Psoas muscle (tissue), 8 donors: Measurements from ENCODE around the gene BCL11A. TPM values are rescaled to one million over a fixed set of nuclear protein-coding genes. Genes with fewer than 3 reads are reported as not detected.

ENCODE experiments used
- ATAC-seq, 4 donors: fragments of 200-7000 bp; cut with Tn5 transposase; one replicate each; pipeline ENCODE4 v1.9.1; 2020; ENCODE audit warnings: moderate library complexity in 3 of 4, mild to moderate bottlenecking in 2 of 4
- DNase-seq, 2 donors: peaks; one replicate each; pipeline ENCODE4 v3.0.0-alpha.2; 2020
- H3K27ac ChIP-seq: fragments of 200-600 bp; one replicate; pipeline ENCODE4 v1.8.0; 2022
- H3K27me3 ChIP-seq, 3 donors: fragments of 200-600 bp in 1 of 3; one replicate each; pipeline versions ENCODE4 v1.6.1 to v1.8.0; 2013 to 2022; ENCODE audit warnings: low read length in 2 of 3, mild to moderate bottlenecking in 2 of 3, moderate library complexity in 1 of 3; ENCODE audit not compliant: insufficient read depth in 3 of 3
- H3K36me3 ChIP-seq, 2 donors: fragments of 200-600 bp in 1 of 2; one replicate each; pipeline versions ENCODE4 v1.6.1 to v1.8.0; 2013 to 2022; ENCODE audit warnings: low read depth in 1 of 2, mild to moderate bottlenecking in 1 of 2, moderate library complexity in 1 of 2; ENCODE audit not compliant: insufficient read depth in 1 of 2
- H3K4me1 ChIP-seq: fragments of 200-600 bp; one replicate; pipeline ENCODE4 v1.8.0; 2022
- H3K4me3 ChIP-seq: fragments of 200-600 bp; one replicate; pipeline ENCODE4 v1.8.0; 2022; ENCODE audit warnings: mild to moderate bottlenecking
- H3K9me3 ChIP-seq: fragments of 200-600 bp; one replicate; pipeline ENCODE4 v1.8.0; 2022
- CTCF ChIP-seq: fragments of 200-600 bp; IDR thresholded peaks from one replicate; pipeline ENCODE4 v1.8.0; 2022; ENCODE audit warnings: antibody characterized with exemption
- WGBS, 3 donors: extraction: QIAGEN DNeasy Blood & Tissue Kit; methylation state at CpG; one replicate each; pipeline versions ENCODE4 v1.1.6 to v1.1.7; 2013; 5-methylcytosine and 5-hydroxymethylcytosine counted together
- intact Hi-C, 2 donors: fragments of 100-400 bp; cut with DNase I; formaldehyde crosslinking; loops; one replicate each; pipeline versions ENCODE4 v1.11.0 to v1.14.2; 2022
- polyA plus RNA-seq, 3 donors: library from polyadenylated mRNA; stranded (reverse); fragments of 200-250 nt; gene quantifications; one replicate each; pipeline ENCODE4 v1.2.3, GENCODE V29; 2013
- total RNA-seq, 4 donors: library from RNA; stranded (reverse); fragmentation: NEBNext Ultra II Directional in 2 of 4; extraction: Animal tissue kit (Norgen Biotek cat#: 25700) in 2 of 4; gene quantifications; one replicate each; pipeline versions ENCODE4 v1.2.1 to v1.2.4, GENCODE V29; 2021 to 2023
- donor health status: healthy with polysubstance abuse.
- donor health status: DM: no; HTN: no; CAD: no; lungs with moderate emphysema.
- donor health status: Bipolar disorder and iron deficiency.
- donor health status: healthy.
- donor health status: DM: yes; HTN: yes; CAD: no.
- donor health status: DM: no; HTN: no; CAD: no.
- donor health status: DM: no; HTN: no; CAD: no.
- donor health status: DM: yes; HTN: yes; CAD: no.

The BCL11A gene
- total and polyA plus RNA-seq, 7 donors: 0.01 to 0.66 (median 0.39) TPM; not detected in 1

GRCh38 chr2:60479226-60480088 is 74.0 kb downstream of the BCL11A start:
- H3K27me3 ChIP-seq: no peaks in the 10 kb centered on the region
- H3K9me3 ChIP-seq: no peaks in the 10 kb centered on the region
- H3K4me3 ChIP-seq: no peak overlapping the region
- DNase-seq (no peak), ATAC-seq (no peak)
- TF ChIP-seq CTCF: no peak
- no peaks in the 10 kb centered on the region for H3K4me1 ChIP-seq
- no peak overlapping the region for H3K27ac ChIP-seq
- H3K36me3 ChIP-seq: no peaks in the 10 kb centered on the region
- intact Hi-C loops: no loop called here
- 89 to 92% (median 90%) methylated on average over 22 of the region's 22 CpGs for WGBS, 3 donors

- Histone ChIP-seq H3K36me3 (no peaks in the 10 kb centered on the region), H3K27me3 (no peaks in the 10 kb centered on the region), H3K9me3 (no peaks in the 10 kb centered on the region), H3K4me3 (no peak overlapping the region), H3K27ac (no peak overlapping the region), H3K4me1 (no peaks in the 10 kb centered on the region)
- no peak for DNase-seq
- intact Hi-C loops: no loop called here
- no peak for ATAC-seq
- TF ChIP-seq CTCF: no peak
- 77 to 80% (median 80%) methylated on average over 7 of the region's 7 CpGs for WGBS, 3 donors
Measured at GRCh38 chr2:60478660-60479059, 74.8 kb downstream of the BCL11A start.

GRCh38 chr2:60476206-60476954 is 77.1 kb downstream of the BCL11A start:
- TF ChIP-seq CTCF: no peak
- intact Hi-C loops: no loop called here
- H3K4me1 ChIP-seq: no peaks in the 10 kb centered on the region
- DNase-seq (no peak), ATAC-seq (no peak)
- no peaks in the 10 kb centered on the region for H3K36me3 ChIP-seq
- H3K27me3 ChIP-seq: no peaks in the 10 kb centered on the region
- WGBS, 3 donors: 61 to 62% (median 61%) methylated on average over 2 of the region's 2 CpGs
- no peak overlapping the region for H3K27ac ChIP-seq
- H3K9me3 ChIP-seq: no peaks in the 10 kb centered on the region
- H3K4me3 ChIP-seq: no peak overlapping the region

- intact Hi-C loops: no loop called here
- Histone ChIP-seq H3K36me3 (no peaks in the 10 kb centered on the region), H3K27ac (no peak overlapping the region), H3K4me1 (no peaks in the 10 kb centered on the region), H3K4me3 (no peak overlapping the region), H3K27me3 (no peaks in the 10 kb centered on the region), H3K9me3 (no peaks in the 10 kb centered on the region)
- WGBS, 3 donors: 90 to 95% (median 93%) methylated on average over 6 of the region's 6 CpGs
- no peak for ATAC-seq
- TF ChIP-seq CTCF: no peak
- DNase-seq: no peak
Measured at GRCh38 chr2:60475123-60475830, 78.2 kb downstream of the BCL11A start.
